Testis (tissue), 3 donors: Measurements from ENCODE around the gene MAML3. TPM values are rescaled to one million over a fixed set of nuclear protein-coding genes. Genes with fewer than 3 reads are reported as not detected.

ENCODE experiments used
- DNase-seq: peaks from one replicate; pipeline ENCODE4 v3.0.0-alpha.2; 2019
- H3K27ac ChIP-seq, 2 donors: fragments of 200-600 bp; sonication (generic); one replicate each; pipeline ENCODE4 v1.5.1; 2019
- H3K27me3 ChIP-seq: fragments of 200-600 bp; sonication (generic); one replicate; pipeline ENCODE4 v1.5.1; 2019
- H3K36me3 ChIP-seq: fragments of 200-600 bp; sonication (generic); one replicate; pipeline ENCODE4 v1.5.1; 2017; ENCODE audit warnings: low read depth; ENCODE audit errors: missing control alignments
- H3K4me1 ChIP-seq: fragments of 200-600 bp; sonication (generic); one replicate; pipeline ENCODE4 v1.5.1; 2019
- H3K4me3 ChIP-seq, 2 donors: fragments of 200-600 bp; sonication (generic); one replicate each; pipeline ENCODE4 v1.5.1; 2017 to 2019
- H3K9me3 ChIP-seq: fragments of 200-600 bp; sonication (generic); one replicate; pipeline ENCODE4 v1.5.1; 2017
- POLR2A ChIP-seq: fragments of 450-650 bp; IDR thresholded peaks from one replicate; pipeline ENCODE4 v1.6.1; 2017; ENCODE audit warnings: antibody characterized with exemption, mild to moderate bottlenecking, moderate library complexity
- WGBS, 2 donors: methylation state at CpG; one replicate each; pipeline ENCODE4 v1.1.5; 2018; 5-methylcytosine and 5-hydroxymethylcytosine counted together
- intact Hi-C: fragments of 100-400 bp; cut with DNase I; formaldehyde crosslinking; loops from one replicate; pipeline ENCODE4 v1.15.1; 2023; ENCODE audit warnings: low total_unique reads
- polyA plus RNA-seq: library from polyadenylated mRNA; stranded (reverse); fragments of 350-450 nt; fragmentation: Illumina TruSeq; extraction: RNeasy Lipid Tissue Mini Kit (QIAGEN cat#74804); gene quantifications from one replicate; pipeline ENCODE4 v1.2.3, GENCODE V29; 2014; ENCODE audit warnings: low read depth, low replicate concordance; ENCODE audit not compliant: insufficient read depth
- total RNA-seq, 2 donors: library from RNA; depleted of rRNA; stranded (reverse); fragments of >200 nt; gene quantifications; one replicate each; pipeline ENCODE4 v1.2.3, GENCODE V29; 2016
- TF ChIP-seq, protein P1 (sequence below), 3 experiments: fragments of 450-650 bp in 2 of 3; fragments of 200-600 bp in 1 of 3; sonication (generic) in 1 of 3; IDR thresholded peaks; one replicate each; pipeline ENCODE4 v1.5.1; 2016 to 2019; ENCODE audit warnings: antibody characterized with exemption in 3 of 3, mild to moderate bottlenecking in 2 of 3, moderate library complexity in 1 of 3

Gene MAML3
- total and polyA plus RNA-seq, 3 donors from 2014 or later: 7.6 to 21.2 (median 18.8) TPM

DNA sequence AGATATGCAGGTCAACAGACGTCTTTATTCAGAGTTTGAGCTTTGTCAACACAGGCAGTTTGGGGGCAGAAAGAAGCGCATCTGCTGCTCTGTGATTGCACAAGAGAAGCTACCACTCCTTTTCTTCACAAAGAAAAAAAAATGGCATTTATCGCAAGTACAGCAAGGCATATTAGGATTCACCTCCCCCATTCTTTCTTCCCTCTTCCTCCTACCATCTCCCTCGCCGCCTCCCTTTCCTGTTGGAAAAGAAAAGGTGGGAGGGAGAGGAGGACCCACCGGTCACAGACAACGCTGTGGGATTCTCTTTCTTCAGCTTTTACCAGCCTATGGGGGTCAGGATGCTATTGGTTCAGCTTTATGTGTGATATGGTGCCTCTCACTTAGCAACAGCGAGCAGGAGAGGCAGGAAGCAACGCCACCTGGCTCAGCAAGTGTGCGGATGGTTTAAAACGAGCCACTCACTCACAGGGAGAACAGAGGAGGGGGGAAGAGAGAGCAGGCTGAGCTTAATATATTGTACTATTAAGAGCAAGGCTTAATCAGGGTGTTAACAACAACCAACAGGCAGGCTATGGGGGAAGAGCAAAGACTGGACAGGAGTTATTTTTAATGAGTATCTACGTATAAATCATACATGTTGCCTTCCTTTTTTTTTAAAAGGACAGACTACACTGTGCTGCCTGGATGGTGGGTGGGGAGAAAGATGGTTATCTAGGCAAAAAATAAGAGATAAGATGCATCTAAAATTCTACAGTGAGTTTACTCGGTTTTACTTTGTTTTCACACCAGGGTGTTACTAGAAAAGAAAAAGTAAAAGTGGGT is 104.7 kb downstream of the MAML3 start:
- TF ChIP-seq, protein P1, sequence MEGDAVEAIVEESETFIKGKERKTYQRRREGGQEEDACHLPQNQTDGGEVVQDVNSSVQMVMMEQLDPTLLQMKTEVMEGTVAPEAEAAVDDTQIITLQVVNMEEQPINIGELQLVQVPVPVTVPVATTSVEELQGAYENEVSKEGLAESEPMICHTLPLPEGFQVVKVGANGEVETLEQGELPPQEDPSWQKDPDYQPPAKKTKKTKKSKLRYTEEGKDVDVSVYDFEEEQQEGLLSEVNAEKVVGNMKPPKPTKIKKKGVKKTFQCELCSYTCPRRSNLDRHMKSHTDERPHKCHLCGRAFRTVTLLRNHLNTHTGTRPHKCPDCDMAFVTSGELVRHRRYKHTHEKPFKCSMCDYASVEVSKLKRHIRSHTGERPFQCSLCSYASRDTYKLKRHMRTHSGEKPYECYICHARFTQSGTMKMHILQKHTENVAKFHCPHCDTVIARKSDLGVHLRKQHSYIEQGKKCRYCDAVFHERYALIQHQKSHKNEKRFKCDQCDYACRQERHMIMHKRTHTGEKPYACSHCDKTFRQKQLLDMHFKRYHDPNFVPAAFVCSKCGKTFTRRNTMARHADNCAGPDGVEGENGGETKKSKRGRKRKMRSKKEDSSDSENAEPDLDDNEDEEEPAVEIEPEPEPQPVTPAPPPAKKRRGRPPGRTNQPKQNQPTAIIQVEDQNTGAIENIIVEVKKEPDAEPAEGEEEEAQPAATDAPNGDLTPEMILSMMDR (IDR thresholded peaks at IDR 0.05): no peak
- no peak for TF ChIP-seq POLR2A
- Histone ChIP-seq H3K36me3 (no peaks in the 10 kb centered on the region), H3K27ac (peak overlapping the region; percentile 60 to 68), H3K4me1 (peaks cover 8% of the 10 kb centered on the region), H3K27me3 (no peaks in the 10 kb centered on the region), H3K4me3 (peak overlapping the region; percentile 10 to 18), H3K9me3 (no peaks in the 10 kb centered on the region)
- peak; percentile 77 for DNase-seq
- intact Hi-C loops: no loop called here
- 7 to 9% methylated on average over 13 of the region's 13 CpGs for WGBS, 2 donors

GRCh38 chr4:140048419-140048995 is 105.5 kb downstream of the MAML3 start:
- no peaks in the 10 kb centered on the region for H3K27me3 ChIP-seq
- peak overlapping the region; percentile 60 to 68 for H3K27ac ChIP-seq
- no peaks in the 10 kb centered on the region for H3K36me3 ChIP-seq
- peaks cover 8% of the 10 kb centered on the region for H3K4me1 ChIP-seq
- no peak for DNase-seq
- no peak for TF ChIP-seq POLR2A
- TF ChIP-seq, protein P1 (IDR thresholded peaks at IDR 0.05): no peak
- intact Hi-C loops: no loop called here
- WGBS, 2 donors: 13 to 23% methylated on average over 4 of the region's 4 CpGs
- H3K9me3 ChIP-seq: no peaks in the 10 kb centered on the region
- peak overlapping the region; percentile 10 to 18 for H3K4me3 ChIP-seq

- Histone ChIP-seq H3K4me1 (peaks cover 8% of the 10 kb centered on the region), H3K36me3 (no peaks in the 10 kb centered on the region), H3K27me3 (no peaks in the 10 kb centered on the region), H3K9me3 (no peaks in the 10 kb centered on the region), H3K4me3 (no peak overlapping the region), H3K27ac (no peak overlapping the region)
- 51 to 60% methylated on average over 5 of the region's 5 CpGs for WGBS, 2 donors
- TF ChIP-seq, protein P1 (IDR thresholded peaks at IDR 0.05): no peak
- TF ChIP-seq POLR2A: no peak
- no peak for DNase-seq
- intact Hi-C loops: no loop called here
Measured at GRCh38 chr4:140047786-140048185, 106.2 kb downstream of the MAML3 start.

DNA sequence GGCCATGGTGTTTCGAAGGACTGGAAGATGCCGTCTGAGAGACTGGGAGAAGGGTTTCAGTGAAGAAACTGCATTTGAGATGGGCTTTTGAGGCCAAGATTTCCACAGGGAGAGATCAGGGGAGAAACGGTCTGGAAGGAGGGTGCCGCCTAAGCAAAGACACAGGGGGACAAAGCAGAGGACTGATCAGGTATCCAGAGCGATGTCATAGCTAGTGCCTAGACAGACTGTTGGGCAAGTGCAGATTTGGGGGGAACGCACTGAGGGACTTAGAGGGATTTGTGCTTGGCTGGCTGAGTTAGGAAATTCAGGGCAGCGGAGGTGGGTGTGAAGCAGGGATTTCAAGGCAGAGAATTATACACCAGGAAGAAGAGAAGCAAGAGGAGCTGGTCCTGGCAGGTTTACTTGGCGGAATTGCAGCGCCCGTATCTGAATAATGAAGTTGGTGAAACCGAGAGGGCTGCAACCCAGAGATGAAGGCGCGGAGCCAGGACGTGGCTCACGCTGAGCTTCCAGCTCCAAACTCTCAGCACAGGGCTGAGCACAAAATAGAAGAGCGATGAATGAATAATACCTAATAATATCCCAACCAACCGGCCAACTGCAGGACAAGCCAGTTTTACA is 106.9 kb downstream of the MAML3 start:
- Histone ChIP-seq H3K9me3 (no peaks in the 10 kb centered on the region), H3K36me3 (no peaks in the 10 kb centered on the region), H3K4me1 (peaks cover 8% of the 10 kb centered on the region), H3K4me3 (peak overlapping the region in 1 of 2 donors; percentile 14), H3K27ac (no peak overlapping the region), H3K27me3 (no peaks in the 10 kb centered on the region)
- no peak for DNase-seq
- 55 to 75% methylated on average over 17 of the region's 17 CpGs for WGBS, 2 donors
- intact Hi-C loops: no loop called here
- TF ChIP-seq POLR2A: no peak
- TF ChIP-seq, protein P1 (IDR thresholded peaks at IDR 0.05): no peak
